Measurements from ENCODE around the gene PPM1D. TPM values are rescaled to one million over a fixed set of nuclear protein-coding genes. Genes with fewer than 3 reads are reported as not detected.
A peak's percentile ranks its signal among the peaks of the same experiment; 100 is the strongest.

Gene PPM1D
- total and polyA plus RNA-seq, 4 donors = 4.4 to 27.8 (median 12.4) TPM

GRCh38 chr17:60597297-60597696 is 2.7 kb upstream of the PPM1D start:
- Histone ChIP-seq H3K9ac (ENCODE audit: insufficient read depth in 1 of 2, low read length in 2 of 2) (no peak overlapping the region), H3K27ac (ENCODE audit: low read depth in 1 of 2, low read length in 1 of 2) (no peak overlapping the region), H3K4me1 (ENCODE audit: control insufficient read depth in 5 of 5, insufficient read depth in 5 of 5, low read length in 5 of 5) (peaks cover 0 to 17% (median 0%) of the 10 kb centered on the region in 5 donors), H3K36me3 (ENCODE audit: control insufficient read depth in 4 of 4, insufficient read depth in 4 of 4, low read length in 4 of 4) (no peaks in the 10 kb centered on the region), H3K9me3 (ENCODE audit: control insufficient read depth in 4 of 4, insufficient read depth in 3 of 4, low read length in 3 of 4) (no peaks in the 10 kb centered on the region), H3K4me3 (no peak overlapping the region), H3K27me3 (ENCODE audit: control insufficient read depth in 3 of 3, insufficient read depth in 3 of 3, low read length in 2 of 3) (no peaks in the 10 kb centered on the region)
- no peak for TF ChIP-seq CTCF (IDR thresholded peaks at IDR 0.05; ENCODE audit: control extremely low read depth, extremely low read depth)
- ATAC-seq (ENCODE audit: insufficient read depth, low FRiP score) (no peak), DNase-seq (no peak)
- WGBS, 2 donors = 97% methylated on average over 6 of the region's 6 CpGs

- TF ChIP-seq CTCF (IDR thresholded peaks at IDR 0.05; ENCODE audit: control extremely low read depth, extremely low read depth) = no peak
- H3K27ac ChIP-seq (ENCODE audit: low read depth in 1 of 2, low read length in 1 of 2) = no peak overlapping the region
These were observed 1.8 kb upstream of the PPM1D start for GRCh38 chr17:60598001-60598736.

GRCh38 chr17:60599220-60599619 is 773 bp upstream of the PPM1D start:
- no peaks in the 10 kb centered on the region for H3K36me3 ChIP-seq (ENCODE audit: control insufficient read depth in 4 of 4, insufficient read depth in 4 of 4, low read length in 4 of 4)
- no peaks in the 10 kb centered on the region for H3K27me3 ChIP-seq (ENCODE audit: control insufficient read depth in 3 of 3, insufficient read depth in 3 of 3, low read length in 2 of 3)
- 1% methylated on average over 17 of the region's 17 CpGs for WGBS, 2 donors
- TF ChIP-seq CTCF (IDR thresholded peaks at IDR 0.05; ENCODE audit: control extremely low read depth, extremely low read depth) = no peak
- peak overlapping the region; percentile 70 to 76 for H3K9ac ChIP-seq (ENCODE audit: insufficient read depth in 1 of 2, low read length in 2 of 2)
- H3K4me3 ChIP-seq = peak overlapping the region; percentile 67
- peak overlapping the region; percentile 86 to 95 for H3K27ac ChIP-seq (ENCODE audit: low read depth in 1 of 2, low read length in 1 of 2)
- ATAC-seq (ENCODE audit: insufficient read depth, low FRiP score) (no peak), DNase-seq (no peak)
- H3K4me1 ChIP-seq (ENCODE audit: control insufficient read depth in 5 of 5, insufficient read depth in 5 of 5, low read length in 5 of 5) = peaks cover 0 to 25% (median 5%) of the 10 kb centered on the region in 5 donors
- H3K9me3 ChIP-seq (ENCODE audit: control insufficient read depth in 4 of 4, insufficient read depth in 3 of 4, low read length in 3 of 4) = no peaks in the 10 kb centered on the region

More at GRCh38 chr17:60598001-60598736, 1.8 kb upstream of the PPM1D start:
- H3K27me3 ChIP-seq (ENCODE audit: control insufficient read depth in 3 of 3, insufficient read depth in 3 of 3, low read length in 2 of 3) = no peaks in the 10 kb centered on the region
- peaks cover 0 to 17% (median 0%) of the 10 kb centered on the region in 5 donors for H3K4me1 ChIP-seq (ENCODE audit: control insufficient read depth in 5 of 5, insufficient read depth in 5 of 5, low read length in 5 of 5)
- H3K9ac ChIP-seq (ENCODE audit: insufficient read depth in 1 of 2, low read length in 2 of 2) = peak overlapping the region in 1 of 2 donors; percentile 42
- no peaks in the 10 kb centered on the region for H3K36me3 ChIP-seq (ENCODE audit: control insufficient read depth in 4 of 4, insufficient read depth in 4 of 4, low read length in 4 of 4)
- WGBS, 2 donors = 45 to 70% methylated on average over 7 of the region's 7 CpGs
- no peak for ATAC-seq (ENCODE audit: insufficient read depth, low FRiP score)
- peak in 2 of 3 donors; percentile 57 to 74 for DNase-seq
- H3K4me3 ChIP-seq = no peak overlapping the region
- no peaks in the 10 kb centered on the region for H3K9me3 ChIP-seq (ENCODE audit: control insufficient read depth in 4 of 4, insufficient read depth in 3 of 4, low read length in 3 of 4)
